Measurements from ENCODE around the gene AMOTL2.

AMOTL2 gene

GRCh38 chr3:134337071-134337482, 37.2 kb downstream of the AMOTL2 start:
- in situ Hi-C loops (cut with HindIII; ENCODE audit: low sequenced_read_pairs) = no loop called here

GRCh38 chr3:134336587-134336986, 37.7 kb downstream of the AMOTL2 start:
- in situ Hi-C loops (cut with HindIII; ENCODE audit: low sequenced_read_pairs) = no loop called here

- in situ Hi-C loops (cut with HindIII; ENCODE audit: low sequenced_read_pairs) = no loop called here
These were observed 39.4 kb downstream of the AMOTL2 start for GRCh38 chr3:134334901-134335280.

DNA sequence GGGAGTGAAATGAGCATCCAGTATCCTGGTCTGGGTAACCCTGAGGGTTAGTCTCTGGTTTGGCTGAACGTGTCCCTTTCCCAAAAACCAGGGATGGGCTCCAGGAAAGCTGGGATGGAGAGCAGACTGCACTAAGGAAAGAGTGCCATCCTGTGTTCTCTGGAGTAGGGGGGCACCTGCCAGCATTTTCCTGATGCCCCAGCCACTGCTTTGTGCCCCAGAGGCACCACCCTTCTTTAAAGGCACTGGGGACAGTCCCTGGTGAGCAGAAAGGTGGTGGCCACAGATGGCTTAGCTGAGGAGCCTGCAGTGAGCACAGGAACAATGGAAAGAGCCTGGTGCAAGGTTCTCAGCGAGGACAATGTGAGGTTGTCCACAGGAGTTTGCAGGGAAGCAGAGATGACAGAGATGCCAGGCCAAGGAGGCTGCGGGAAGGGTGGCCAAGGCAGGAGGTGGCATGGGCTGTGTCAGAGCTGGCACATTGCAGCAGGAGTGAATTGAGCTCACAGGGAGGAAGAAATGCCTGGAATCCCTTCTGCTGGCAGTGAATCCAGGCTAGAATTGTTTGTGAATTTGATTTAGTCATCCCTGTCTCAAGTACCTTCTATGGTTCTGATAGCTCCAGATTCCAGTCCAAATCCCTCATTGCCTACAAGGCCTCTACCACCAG, 39.9 kb downstream of the AMOTL2 start:
- in situ Hi-C loops (cut with HindIII; ENCODE audit: low sequenced_read_pairs) = no loop called here

- in situ Hi-C loops (cut with HindIII; ENCODE audit: low sequenced_read_pairs) = no loop called here
These were observed 40.6 kb downstream of the AMOTL2 start for GRCh38 chr3:134333522-134334181.

- in situ Hi-C loops (cut with HindIII; ENCODE audit: low sequenced_read_pairs) = no loop called here
These were observed 41.9 kb downstream of the AMOTL2 start for GRCh38 chr3:134332344-134332743.

- in situ Hi-C loops (cut with HindIII; ENCODE audit: low sequenced_read_pairs) = no loop called here
These were observed 42.4 kb downstream of the AMOTL2 start for GRCh38 chr3:134331811-134332199.

DNA sequence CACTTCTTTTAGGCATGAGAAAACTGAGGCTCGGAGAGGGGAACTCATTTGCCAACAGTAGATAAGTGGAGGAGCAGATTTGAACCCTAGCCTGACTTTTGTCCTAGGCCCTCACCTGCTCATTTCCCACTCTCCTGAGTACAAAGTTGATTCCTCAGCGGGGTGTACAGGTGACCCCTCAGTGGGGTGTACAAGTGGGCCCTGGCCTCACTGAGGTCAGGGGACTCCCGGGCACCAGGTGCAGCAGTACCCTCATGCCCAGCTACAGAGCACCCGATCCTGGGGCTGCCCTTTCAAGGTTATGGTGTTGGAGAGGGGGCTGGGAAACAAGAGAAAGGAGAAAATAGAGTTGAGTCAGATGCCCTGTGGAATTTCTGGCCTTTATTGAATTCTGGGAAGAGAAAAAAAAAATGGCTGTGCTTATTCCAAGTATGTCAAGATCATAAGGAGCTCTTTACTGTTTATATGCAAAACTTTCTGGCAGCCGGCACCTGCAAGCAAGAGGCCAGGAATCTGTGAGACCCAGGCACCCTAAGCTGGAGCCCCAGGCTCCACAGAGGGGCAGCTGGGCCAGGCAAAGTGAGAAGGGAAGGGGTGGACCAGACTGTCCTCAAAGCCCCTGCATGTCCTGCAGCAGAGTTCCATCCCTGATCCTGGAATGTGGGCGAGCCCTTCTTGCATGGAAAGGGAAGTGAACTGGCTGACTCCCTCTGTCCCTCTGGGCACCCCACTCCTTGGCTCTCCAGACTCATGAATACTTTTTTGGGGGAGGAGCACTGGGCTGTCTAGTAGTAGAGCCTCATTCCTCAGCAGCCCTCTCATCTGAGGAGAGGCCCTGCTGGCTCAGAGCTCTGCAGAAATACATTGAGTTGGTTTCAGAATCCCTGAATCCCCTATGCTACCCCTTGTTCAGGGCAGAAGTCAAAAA, 43.1 kb downstream of the AMOTL2 start:
- in situ Hi-C loops (cut with HindIII; ENCODE audit: low sequenced_read_pairs) = no loop called here

DNA sequence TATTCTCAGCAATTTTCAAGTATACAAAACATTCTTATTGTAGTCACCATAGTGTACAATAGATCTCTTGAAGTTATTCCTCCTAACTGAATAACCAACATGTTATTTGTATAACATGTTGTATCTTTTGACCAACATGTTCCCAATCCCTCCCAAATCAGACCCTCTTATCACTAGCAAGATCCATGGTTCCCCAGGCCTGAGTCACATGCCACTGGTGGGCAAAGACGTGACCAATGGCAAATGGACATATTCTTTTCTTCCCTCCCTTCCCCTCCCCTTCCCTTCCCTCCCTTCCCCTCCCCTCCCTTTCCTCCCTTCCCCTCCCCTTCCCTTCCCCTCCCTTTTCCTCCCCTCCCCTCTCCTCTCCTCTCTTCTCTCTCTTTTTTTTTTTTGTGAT, 45.4 kb downstream of the AMOTL2 start:
- in situ Hi-C loops (cut with HindIII; ENCODE audit: low sequenced_read_pairs) = no loop called here

DNA sequence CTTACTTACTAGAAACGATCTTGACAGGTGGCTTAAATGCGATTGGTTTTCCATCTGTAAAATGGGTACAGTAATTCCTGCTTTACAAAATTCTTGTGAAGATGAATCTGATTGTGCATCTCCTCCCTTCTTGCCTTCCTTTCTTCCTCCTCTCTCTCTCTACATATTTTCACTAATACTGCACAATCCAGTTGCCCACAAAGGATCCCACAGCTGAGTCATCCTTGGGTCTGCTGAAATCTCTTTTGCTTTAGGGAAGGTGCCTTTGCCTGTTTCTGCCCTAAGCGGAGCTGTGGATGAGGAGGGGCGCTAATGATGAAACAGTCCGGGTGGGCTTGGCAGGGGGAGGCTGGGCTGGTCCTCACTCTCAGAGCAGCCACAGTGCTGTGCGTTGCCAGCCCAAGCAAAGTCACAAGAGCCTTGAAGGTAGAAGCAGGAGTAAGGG, 46.1 kb downstream of the AMOTL2 start:
- in situ Hi-C loops (cut with HindIII; ENCODE audit: low sequenced_read_pairs) = no loop called here

GRCh38 chr3:134327594-134327975, 46.7 kb downstream of the AMOTL2 start:
- in situ Hi-C loops (cut with HindIII; ENCODE audit: low sequenced_read_pairs) = no loop called here

DNA sequence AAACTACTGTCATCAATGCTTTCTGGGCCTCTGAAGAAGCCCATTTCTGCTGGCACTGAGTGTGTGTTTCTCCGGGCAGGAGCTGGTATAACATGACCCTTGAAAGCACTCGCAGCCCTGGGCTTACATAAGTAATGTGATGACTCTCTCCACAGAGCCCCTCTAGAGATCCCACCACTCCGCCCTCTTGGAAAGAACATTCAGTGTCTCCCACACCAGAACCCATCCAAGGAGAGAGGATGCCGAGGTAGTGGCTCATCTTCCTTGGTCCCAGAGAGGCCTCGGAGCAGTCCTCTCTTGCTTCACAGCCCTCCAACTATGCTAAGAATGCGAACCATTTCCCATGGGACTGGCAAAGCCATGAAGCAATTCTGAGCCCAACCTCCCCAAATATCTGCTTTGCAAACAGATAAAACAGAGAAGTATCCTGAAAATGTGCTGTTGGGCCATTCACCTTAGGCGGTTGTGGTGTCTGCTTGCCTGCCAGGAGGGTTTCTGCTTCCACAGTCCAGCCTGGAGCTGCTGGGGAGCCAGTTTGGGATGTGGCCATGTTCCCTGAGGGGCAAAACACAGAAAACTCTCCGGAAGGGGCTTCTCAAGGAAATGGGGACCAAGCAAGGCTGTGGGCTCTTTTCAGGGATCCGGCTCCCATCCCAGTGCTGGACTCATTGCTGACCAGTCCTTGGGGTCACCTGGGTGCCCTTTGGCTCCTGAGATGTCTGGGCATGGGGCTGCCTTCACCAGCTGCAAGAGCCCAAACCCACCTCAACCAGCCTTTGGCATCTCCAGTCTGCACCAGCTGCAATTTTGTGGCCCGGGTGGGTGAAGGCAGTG, 47.3 kb downstream of the AMOTL2 start:
- in situ Hi-C loops (cut with HindIII; ENCODE audit: low sequenced_read_pairs) = no loop called here

DNA sequence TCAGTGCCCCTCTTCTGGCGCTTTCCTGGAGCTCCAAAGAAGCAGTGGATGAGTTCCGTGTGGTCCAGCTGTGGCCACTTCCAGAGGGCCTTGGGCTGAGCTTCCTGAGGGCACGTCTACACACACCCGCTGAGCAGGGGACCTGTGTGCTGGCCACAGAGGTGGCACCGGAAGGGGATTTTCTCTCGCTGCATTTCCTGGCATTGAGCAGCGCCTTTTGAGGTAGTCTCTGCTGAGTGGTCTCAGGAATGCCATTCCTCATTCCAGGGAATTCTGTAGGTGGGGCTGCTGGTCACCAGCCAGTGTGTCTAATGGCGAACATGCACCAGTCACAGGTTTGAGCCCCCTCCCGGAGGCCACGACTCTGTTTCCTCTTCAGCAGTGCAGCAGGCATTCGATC, 48.1 kb downstream of the AMOTL2 start:
- in situ Hi-C loops (cut with HindIII; ENCODE audit: low sequenced_read_pairs) = no loop called here

- in situ Hi-C loops (cut with HindIII; ENCODE audit: low sequenced_read_pairs) = no loop called here
These were observed 48.5 kb downstream of the AMOTL2 start for GRCh38 chr3:134325706-134326105.

GRCh38 chr3:134325061-134325705, 49.1 kb downstream of the AMOTL2 start:
- in situ Hi-C loops (cut with HindIII; ENCODE audit: low sequenced_read_pairs) = no loop called here

DNA sequence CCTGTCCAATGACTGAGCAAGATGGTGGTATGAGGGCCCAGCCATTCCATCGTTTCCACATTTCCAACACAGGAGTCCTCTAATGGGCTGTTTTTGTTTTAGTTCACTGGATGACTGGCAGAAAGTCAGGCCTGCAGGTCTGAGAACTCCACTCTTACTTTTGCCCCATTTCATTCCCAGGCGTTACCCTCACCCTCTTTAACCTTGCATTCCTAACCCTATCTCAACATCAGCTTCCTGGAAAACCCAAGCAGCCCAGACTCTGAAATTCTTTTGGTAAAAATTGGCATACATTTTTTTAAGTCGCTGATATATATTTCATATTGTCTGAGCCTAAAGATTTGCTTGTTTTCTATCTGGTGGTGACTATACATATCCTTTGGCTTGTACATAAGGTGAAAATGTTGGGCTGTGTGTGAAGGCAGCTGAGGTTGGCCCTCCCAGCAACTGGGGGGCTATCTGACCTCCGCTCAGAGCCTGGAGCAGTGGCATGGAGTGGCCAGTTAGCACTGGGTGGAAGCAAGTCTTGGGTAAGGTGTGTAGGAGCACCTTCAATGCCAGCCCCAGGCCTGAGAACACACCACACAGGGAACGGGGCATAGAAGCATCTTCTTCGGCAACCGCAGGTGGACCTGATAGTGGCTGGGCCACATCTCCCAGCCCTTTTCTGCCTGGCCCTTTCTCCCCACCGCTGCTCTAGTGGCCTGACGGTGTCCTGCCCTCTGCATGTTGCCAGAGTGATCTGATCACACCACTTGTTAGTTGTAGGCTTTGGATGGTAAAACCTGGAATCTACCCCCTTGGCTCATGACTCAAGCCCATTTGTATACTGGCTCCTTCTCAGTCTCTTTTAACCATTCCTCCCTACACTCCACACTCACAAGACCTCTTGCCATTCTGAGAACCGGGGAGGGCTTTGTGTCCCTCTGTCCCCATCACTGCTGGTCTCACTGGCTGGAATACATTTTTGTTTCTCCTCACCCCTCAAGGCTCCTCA, 50.0 kb downstream of the AMOTL2 start:
- in situ Hi-C loops (cut with HindIII; ENCODE audit: low sequenced_read_pairs) = no loop called here

- in situ Hi-C loops (cut with HindIII; ENCODE audit: low sequenced_read_pairs) = no loop called here
These were observed 52.0 kb downstream of the AMOTL2 start for GRCh38 chr3:134322286-134322685.

- in situ Hi-C loops (cut with HindIII; ENCODE audit: low sequenced_read_pairs) = no loop called here
These were observed 53.5 kb downstream of the AMOTL2 start for GRCh38 chr3:134320749-134321148.

GRCh38 chr3:134319931-134320330, 54.3 kb downstream of the AMOTL2 start:
- in situ Hi-C loops (cut with HindIII; ENCODE audit: low sequenced_read_pairs) = no loop called here
